ENCODE measurements around the gene INF2. TPM values are rescaled to one million over a fixed set of nuclear protein-coding genes. Genes with fewer than 3 reads are reported as not detected.

Gene INF2
- total and polyA plus RNA-seq, 9 of the 15 experiments (the other 6 are each of a cell fraction or from before 2014, with no cell fraction given): 0.56 to 31.3 (median 7.8) TPM

- no TSS peak for BruUV-seq (replicated peaks)
- 57% methylated on average over 6 of the region's 7 CpGs for WGBS (ENCODE audit: insufficient coverage, low coverage, missing lambda C conversion rate)
- POLR2A ChIA-PET: interaction anchor here (1.1 kb wide), 1 partner anchor 9 kb away, joined by 4 read pairs; no protein-coding TSS in a partner anchor
These were observed 57.6 kb downstream of the INF2 start for GRCh38 chr14:104746934-104747481.

More at GRCh38 chr14:104746934-104747481, 57.6 kb downstream of the INF2 start:
- no peak overlapping the region for H3K4me3 ChIP-seq
- no peak for DNase-seq (ENCODE audit: extremely low read depth in 1 of 4, low spot score in 3 of 4)
- H3K27me3 ChIP-seq (ENCODE audit: control insufficient read depth in 2 of 2, insufficient read depth in 2 of 2, low read length in 2 of 2): no peaks in the 10 kb centered on the region
- intact Hi-C loops (cut with micrococcal nuclease) (no loop called here), in situ Hi-C loops (cut with MboI) (no loop called here)
- no peak overlapping the region for H3K4me2 ChIP-seq (ENCODE audit: insufficient read depth, low read length)
- no peak overlapping the region for H3K9ac ChIP-seq (ENCODE audit: insufficient read depth in 1 of 2, low read depth in 2 of 2, low read length in 2 of 2)
- ATAC-seq: no peak
- FAIRE-seq: no peak
- 0 out of 2 replicates have a peak, but pooled peaks cover 4% of the 10 kb centered on the region for H3K9me3 ChIP-seq (replicated peaks; ENCODE audit: control insufficient read depth, insufficient read depth, low read depth, low read length)
- no peaks in the 10 kb centered on the region for H4K20me1 ChIP-seq (replicated peaks; ENCODE audit: control insufficient read depth, insufficient read depth, low read length)
- H3K36me3 ChIP-seq (ENCODE audit: control insufficient read depth, insufficient read depth, low read length): no peaks in the 10 kb centered on the region
- H3K9me1 ChIP-seq (ENCODE audit: control insufficient read depth, insufficient read depth, low read length): no peaks in the 10 kb centered on the region
- CTCF ChIA-PET (ENCODE audit: low intra/inter-chr PET ratio): no interaction called here
- TF ChIP-seq POLR3G (IDR thresholded peaks at IDR 0.05; ENCODE audit: extremely low read depth, insufficient read length, insufficient replicate concordance) (no peak), ZNF124 (CRISPR knock-in tag; IDR thresholded peaks at IDR 0.05) (no peak), SREBF1 (IDR thresholded peaks at IDR 0.05; ENCODE audit: borderline replicate concordance, low read depth, low read length) (no peak), THAP7 (CRISPR knock-in tag; IDR thresholded peaks at IDR 0.05) (no peak), PTTG1 (tag; IDR thresholded peaks at IDR 0.05; ENCODE audit: low read depth) (no peak), ZNF398 (CRISPR knock-in tag; IDR thresholded peaks at IDR 0.05) (no peak), HINFP (tag; conservative IDR thresholded peaks at IDR 0.05; ENCODE audit: low read depth) (no peak), HMG20A (CRISPR knock-in tag; conservative IDR thresholded peaks at IDR 0.05) (no peak), NFRKB (IDR thresholded peaks at IDR 0.05; ENCODE audit: low read depth) (no peak), NR2C1 (IDR thresholded peaks at IDR 0.05) (no peak), NR2C1 (tag; IDR thresholded peaks at IDR 0.05) (no peak), CREM (IDR thresholded peaks at IDR 0.05; ENCODE audit: low read depth) (no peak), PREB (CRISPR knock-in tag; IDR thresholded peaks at IDR 0.05) (no peak), SOX6 (IDR thresholded peaks at IDR 0.05) (no peak)
- TF ChIP-seq, protein P1, sequence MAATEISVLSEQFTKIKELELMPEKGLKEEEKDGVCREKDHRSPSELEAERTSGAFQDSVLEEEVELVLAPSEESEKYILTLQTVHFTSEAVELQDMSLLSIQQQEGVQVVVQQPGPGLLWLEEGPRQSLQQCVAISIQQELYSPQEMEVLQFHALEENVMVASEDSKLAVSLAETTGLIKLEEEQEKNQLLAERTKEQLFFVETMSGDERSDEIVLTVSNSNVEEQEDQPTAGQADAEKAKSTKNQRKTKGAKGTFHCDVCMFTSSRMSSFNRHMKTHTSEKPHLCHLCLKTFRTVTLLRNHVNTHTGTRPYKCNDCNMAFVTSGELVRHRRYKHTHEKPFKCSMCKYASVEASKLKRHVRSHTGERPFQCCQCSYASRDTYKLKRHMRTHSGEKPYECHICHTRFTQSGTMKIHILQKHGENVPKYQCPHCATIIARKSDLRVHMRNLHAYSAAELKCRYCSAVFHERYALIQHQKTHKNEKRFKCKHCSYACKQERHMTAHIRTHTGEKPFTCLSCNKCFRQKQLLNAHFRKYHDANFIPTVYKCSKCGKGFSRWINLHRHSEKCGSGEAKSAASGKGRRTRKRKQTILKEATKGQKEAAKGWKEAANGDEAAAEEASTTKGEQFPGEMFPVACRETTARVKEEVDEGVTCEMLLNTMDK (IDR thresholded peaks at IDR 0.05; ENCODE audit: borderline replicate concordance, insufficient read depth, low read depth, low read length, poor library complexity, severe bottlenecking): no peak
- no peak overlapping the region for H2AFZ ChIP-seq (ENCODE audit: low read depth, low read length)
- no peaks in the 10 kb centered on the region for H3K79me2 ChIP-seq (ENCODE audit: control insufficient read depth, insufficient read depth, low read length)
- peaks cover 0 to 26% of the 10 kb centered on the region in 2 experiments; a peak in 2 of 5 replicates for H3K4me1 ChIP-seq (replicated peaks in 1 of 2; ENCODE audit: control insufficient read depth in 2 of 2, insufficient read depth in 2 of 2, low read length in 2 of 2)
- H3K27ac ChIP-seq (ENCODE audit: extremely low read depth, low read depth, low read length): no peak overlapping the region

Measured in K562 (cell line).